Prostate gland (tissue), 2 donors: ENCODE measurements around the gene C8A. TPM values are rescaled to one million over a fixed set of nuclear protein-coding genes. Genes with fewer than 3 reads are reported as not detected.

ENCODE experiments used
- DNase-seq: peaks from one replicate; pipeline ENCODE4 v3.0.0-alpha.2; 2019; ENCODE audit warnings: low spot score
- H3K27ac ChIP-seq, 2 donors: fragments of 200-600 bp; sonication (generic); 2 replicates each; pipeline ENCODE4 v1.5.1; 2017 to 2019
- H3K27me3 ChIP-seq: fragments of 200-600 bp; sonication (generic); replicated peaks from 2 replicates; pipeline ENCODE4 v1.5.1; 2019; ENCODE audit not compliant: insufficient read depth
- H3K36me3 ChIP-seq, 2 donors: fragments of 200-600 bp; sonication (generic); 1 replicate in 1 of 2; 2 replicates in 1 of 2; pipeline versions ENCODE4 v1.5.1 to v1.8.1; 2017 to 2019
- H3K4me1 ChIP-seq: fragments of 200-600 bp; sonication (generic); replicated peaks from 2 replicates; pipeline ENCODE4 v1.5.1; 2019
- H3K4me3 ChIP-seq, 2 donors: fragments of 200-600 bp; sonication (generic); 2 replicates each; pipeline ENCODE4 v1.5.1; 2017 to 2019
- H3K9me3 ChIP-seq: fragments of 200-600 bp; sonication (generic); 2 replicates; pipeline ENCODE4 v1.5.1; 2017
- CTCF ChIP-seq, 4 experiments: fragments of 200-600 bp in 2 of 4; fragments of 450-650 bp in 2 of 4; sonication (generic) in 2 of 4; IDR thresholded peaks; 1 replicate in 3 of 4; 2 replicates in 1 of 4; pipeline ENCODE4 v1.5.1; 2016 to 2019; ENCODE audit warnings: antibody characterized with exemption in 4 of 4, mild to moderate bottlenecking in 2 of 4, moderate library complexity in 2 of 4
- POLR2A ChIP-seq: fragments of 450-650 bp; IDR thresholded peaks from one replicate; pipeline ENCODE4 v1.6.1; 2016; ENCODE audit warnings: antibody characterized with exemption, mild to moderate bottlenecking
- POLR2AphosphoS5 ChIP-seq: sonication (generic); formaldehyde crosslinking; IDR thresholded peaks from one replicate; pipeline ENCODE4 v1.6.1; 2017; ENCODE audit warnings: antibody characterized with exemption
- WGBS: methylation state at CpG from one replicate; pipeline ENCODE4 v1.1.5; 2018; 5-methylcytosine and 5-hydroxymethylcytosine counted together
- intact Hi-C: fragments of 100-400 bp; cut with DNase I; formaldehyde crosslinking; loops from one replicate; pipeline ENCODE4 v1.14.2; 2022
- total RNA-seq, 2 donors: library from RNA; depleted of rRNA; stranded (reverse); fragments of >200 nt; gene quantifications; one replicate each; pipeline ENCODE4 v1.1.0, GENCODE V29; 2016

Gene C8A
- total RNA-seq, 2 donors from 2014 or later = not detected

- no peaks in the 10 kb centered on the region for H3K27me3 ChIP-seq
- H3K4me3 ChIP-seq = no peak overlapping the region
- H3K36me3 ChIP-seq = no peaks in the 10 kb centered on the region
- H3K27ac ChIP-seq = no peak overlapping the region
- DNase-seq = no peak
- intact Hi-C loops = loop anchor here (10.0 kb wide), 1 partner anchor 1543 kb away; no protein-coding TSS in a partner anchor
- H3K4me1 ChIP-seq = no peaks in the 10 kb centered on the region
- no peaks in the 10 kb centered on the region for H3K9me3 ChIP-seq
- no peak for TF ChIP-seq CTCF (IDR thresholded peaks at IDR 0.05)
- no peak for TF ChIP-seq POLR2AphosphoS5
- TF ChIP-seq POLR2A = no peak
These were observed 26.9 kb upstream of the C8A start for GRCh38 chr1:56827711-56828110.

- DNase-seq = no peak
- Histone ChIP-seq H3K27me3 (no peaks in the 10 kb centered on the region), H3K4me1 (no peaks in the 10 kb centered on the region), H3K27ac (no peak overlapping the region), H3K9me3 (no peaks in the 10 kb centered on the region), H3K36me3 (no peaks in the 10 kb centered on the region), H3K4me3 (no peak overlapping the region)
- 88% methylated on average over 4 of the region's 4 CpGs for WGBS
- no peak for TF ChIP-seq POLR2A
- no peak for TF ChIP-seq CTCF (IDR thresholded peaks at IDR 0.05)
- TF ChIP-seq POLR2AphosphoS5 = no peak
- intact Hi-C loops = loop anchor here (5.0 to 10.0 kb wide), 5 partner anchors 235 to 1717 kb away; partner anchors contain the start of genes DAB1 and OMA1
These were observed 24.5 kb upstream of the C8A start for GRCh38 chr1:56830052-56830451.

GRCh38 chr1:56831871-56832693 is 22.5 kb upstream of the C8A start:
- Histone ChIP-seq H3K9me3 (no peaks in the 10 kb centered on the region), H3K4me1 (no peaks in the 10 kb centered on the region), H3K4me3 (no peak overlapping the region), H3K36me3 (no peaks in the 10 kb centered on the region), H3K27me3 (no peaks in the 10 kb centered on the region), H3K27ac (no peak overlapping the region)
- WGBS = 12% methylated on average over 8 of the region's 8 CpGs
- TF ChIP-seq POLR2A = no peak
- peak; percentile 88 to 92 (median 89) for TF ChIP-seq CTCF (IDR thresholded peaks at IDR 0.05)
- peak; percentile 7 for TF ChIP-seq POLR2AphosphoS5
- peak; percentile 44 for DNase-seq
- intact Hi-C loops = loop anchor here (5.0 to 10.0 kb wide), 5 partner anchors 233 to 1715 kb away; partner anchors contain the start of genes DAB1 and OMA1

- TF ChIP-seq CTCF (IDR thresholded peaks at IDR 0.05) (no peak), POLR2A (no peak), POLR2AphosphoS5 (no peak)
- no peak for DNase-seq
- Histone ChIP-seq H3K9me3 (no peaks in the 10 kb centered on the region), H3K27ac (no peak overlapping the region), H3K4me3 (no peak overlapping the region), H3K36me3 (no peaks in the 10 kb centered on the region), H3K27me3 (no peaks in the 10 kb centered on the region), H3K4me1 (no peaks in the 10 kb centered on the region)
- 94% methylated on average over 4 of the region's 4 CpGs for WGBS
- intact Hi-C loops = loop anchor here (5.0 to 10.0 kb wide), 5 partner anchors 232 to 1714 kb away; partner anchors contain the start of genes DAB1 and OMA1
These were observed 21.5 kb upstream of the C8A start for GRCh38 chr1:56833088-56833487.
